Embryonic facial prominence (tissue), 1 donor: Measurements from ENCODE around the gene NTSR2.
"Not testable (repeated sequence)": the region's sequence is repeated elsewhere in the genome, so short reads cannot be mapped to it uniquely, and the experiment has no call there.

ENCODE experiments used
- DNase-seq: peaks from one replicate; pipeline ENCODE4 v3.0.0-alpha.2; 2016; ENCODE audit errors: extremely low spot score

Gene NTSR2

GRCh38 chr2:11679486-11680181 lies 9.6 kb upstream of the NTSR2 start:
- DNase-seq: no peak

- no peak for DNase-seq
These were observed 9.0 kb upstream of the NTSR2 start for GRCh38 chr2:11679016-11679415.

- no peak for DNase-seq
These were observed 8.4 kb upstream of the NTSR2 start for GRCh38 chr2:11678306-11678960.

GRCh38 chr2:11677136-11678055 lies 7.4 kb upstream of the NTSR2 start:
- DNase-seq: no peak

GRCh38 chr2:11676640-11677039 lies 6.6 kb upstream of the NTSR2 start:
- no peak for DNase-seq

- DNase-seq: no peak
These were observed 5.6 kb upstream of the NTSR2 start for GRCh38 chr2:11675423-11676112.

- no peak for DNase-seq
These were observed 5.0 kb upstream of the NTSR2 start for GRCh38 chr2:11674983-11675382.

GRCh38 chr2:11672407-11672806 lies 2.4 kb upstream of the NTSR2 start:
- no peak for DNase-seq

GRCh38 chr2:11667866-11668637 lies 1.9 kb downstream of the NTSR2 start:
- DNase-seq: no peak

GRCh38 chr2:11667194-11667593 lies 2.8 kb downstream of the NTSR2 start:
- no peak for DNase-seq

- no peak for DNase-seq
These were observed 4.3 kb downstream of the NTSR2 start for GRCh38 chr2:11665510-11666362.

GRCh38 chr2:11665028-11665427 lies 5.0 kb downstream of the NTSR2 start:
- DNase-seq: no peak

- DNase-seq: no peak
These were observed 6.6 kb downstream of the NTSR2 start for GRCh38 chr2:11663427-11663826.

GRCh38 chr2:11662882-11663281 lies 7.1 kb downstream of the NTSR2 start:
- DNase-seq: no peak

- DNase-seq: no peak
These were observed 8.0 kb downstream of the NTSR2 start for GRCh38 chr2:11661891-11662435.

GRCh38 chr2:11660396-11660795 lies 9.6 kb downstream of the NTSR2 start:
- DNase-seq: not testable (repeated sequence)

GRCh38 chr2:11659851-11660250 lies 10.1 kb downstream of the NTSR2 start:
- DNase-seq: no peak

- no peak for DNase-seq
These were observed 10.9 kb downstream of the NTSR2 start for GRCh38 chr2:11659115-11659475.

- no peak for DNase-seq
These were observed 11.5 kb downstream of the NTSR2 start for GRCh38 chr2:11658208-11659114.
